ENCODE results near the gene MEA1.

Gene MEA1

DNA sequence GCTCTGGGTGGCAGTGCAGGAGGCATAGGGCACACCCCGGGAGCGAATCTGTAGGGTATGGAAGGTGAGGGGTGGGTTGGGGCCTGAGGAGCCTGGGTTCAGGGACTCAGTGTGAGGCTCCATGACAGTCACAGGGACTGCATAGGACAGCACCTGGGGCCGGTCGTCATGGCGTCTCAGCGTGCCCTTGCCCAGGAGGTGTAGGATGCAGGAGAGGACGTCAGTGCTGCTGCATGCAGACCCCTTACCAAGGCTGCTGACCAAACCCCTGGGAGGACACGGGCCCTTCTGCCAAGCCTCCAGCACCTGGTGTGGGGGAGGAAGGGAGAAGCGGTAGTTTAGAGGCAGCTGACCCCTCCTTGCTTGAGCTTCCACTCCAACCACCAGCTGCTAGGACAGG lies 24.0 kb upstream of the MEA1 start:
- DNase-seq: no peak

DNA sequence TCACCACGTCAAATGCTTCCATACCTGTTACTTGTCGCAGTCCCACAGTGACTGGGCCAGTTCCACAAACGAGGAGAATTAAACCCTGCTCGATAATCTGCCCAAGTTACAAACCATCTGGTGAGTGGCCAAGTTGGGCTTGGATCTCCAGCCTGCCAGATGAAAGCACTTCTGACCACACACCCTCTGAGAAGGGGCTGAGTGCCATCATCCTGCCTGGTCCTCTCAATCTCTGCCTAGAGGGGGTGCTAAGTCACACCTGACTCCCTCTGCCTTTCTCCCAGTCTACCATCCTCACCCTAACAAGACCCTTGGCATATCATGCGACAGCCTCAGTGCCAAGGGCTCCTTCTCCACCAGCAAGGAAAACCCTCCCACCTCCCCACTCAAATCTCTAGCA lies 23.5 kb upstream of the MEA1 start:
- no peak for DNase-seq

DNA sequence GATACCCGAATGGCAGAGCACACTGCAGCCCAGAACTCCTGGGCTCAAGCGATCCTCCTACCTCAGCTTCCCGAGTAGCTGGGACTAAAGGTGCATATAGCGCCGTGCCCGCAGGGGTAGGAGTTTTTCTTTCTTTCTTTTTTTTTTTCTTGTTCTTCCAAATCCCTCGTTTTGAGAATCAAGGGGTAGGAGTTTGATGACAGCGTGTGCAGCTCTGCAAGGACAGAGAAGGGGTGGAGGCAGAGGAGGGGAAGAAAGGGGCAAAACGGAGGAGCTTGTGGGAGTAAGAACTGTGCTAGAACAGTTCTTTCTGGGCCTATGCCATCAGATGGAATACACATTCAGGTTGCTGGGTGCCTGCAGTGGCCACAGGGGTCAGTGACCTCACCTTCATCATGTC lies 23.0 kb upstream of the MEA1 start:
- DNase-seq: no peak

DNA sequence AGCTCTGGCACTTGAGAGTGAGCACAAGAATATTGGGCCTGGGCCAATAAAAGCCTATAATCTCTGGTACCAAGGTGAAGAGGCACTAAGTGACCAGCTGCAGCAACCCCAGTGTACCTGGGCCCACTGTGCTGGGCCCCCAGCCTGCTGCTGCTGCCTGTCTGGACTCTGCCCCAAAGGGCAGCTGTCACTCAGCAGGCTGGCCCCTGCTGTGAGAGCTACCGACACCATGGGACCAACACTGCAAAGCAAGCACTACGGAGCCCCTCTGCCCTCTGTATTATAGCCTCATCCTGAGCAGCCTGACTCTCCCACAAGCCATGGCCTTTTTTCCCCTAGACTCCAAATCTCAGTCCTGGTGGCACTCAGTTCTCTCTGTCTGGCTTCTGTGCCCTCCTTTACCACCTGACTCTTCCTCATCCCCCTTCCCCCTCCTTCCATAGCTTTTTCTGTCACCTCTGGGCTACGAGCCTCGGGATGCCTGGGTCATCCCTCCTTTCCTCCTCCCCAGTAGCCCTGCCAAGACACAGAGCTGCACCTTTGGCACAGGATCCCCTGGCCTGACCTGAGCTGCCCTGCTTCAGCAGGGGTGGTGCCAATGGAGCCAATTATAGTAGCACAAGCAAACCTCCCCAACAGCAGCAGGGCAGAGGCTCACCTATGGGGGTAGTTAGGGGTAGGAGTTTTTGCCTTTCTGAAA lies 21.9 kb upstream of the MEA1 start:
- DNase-seq: no peak

DNA sequence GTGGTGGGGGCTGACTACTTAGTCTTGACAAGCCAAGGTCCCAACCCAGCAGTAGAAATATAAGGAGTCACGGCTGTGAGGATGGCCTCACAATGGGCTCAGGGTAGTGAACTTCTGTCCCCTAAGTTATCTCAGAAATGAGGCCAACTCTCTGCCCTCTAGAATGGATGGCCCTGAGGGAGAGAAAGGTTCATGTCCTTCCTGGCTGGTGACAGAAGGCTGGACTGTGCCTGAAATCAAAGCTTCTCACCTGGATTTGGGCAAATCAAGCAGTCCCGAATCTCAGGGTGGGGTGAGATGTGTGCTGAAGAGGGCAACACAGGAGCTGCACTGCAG lies 20.4 kb upstream of the MEA1 start:
- no peak for DNase-seq

DNA sequence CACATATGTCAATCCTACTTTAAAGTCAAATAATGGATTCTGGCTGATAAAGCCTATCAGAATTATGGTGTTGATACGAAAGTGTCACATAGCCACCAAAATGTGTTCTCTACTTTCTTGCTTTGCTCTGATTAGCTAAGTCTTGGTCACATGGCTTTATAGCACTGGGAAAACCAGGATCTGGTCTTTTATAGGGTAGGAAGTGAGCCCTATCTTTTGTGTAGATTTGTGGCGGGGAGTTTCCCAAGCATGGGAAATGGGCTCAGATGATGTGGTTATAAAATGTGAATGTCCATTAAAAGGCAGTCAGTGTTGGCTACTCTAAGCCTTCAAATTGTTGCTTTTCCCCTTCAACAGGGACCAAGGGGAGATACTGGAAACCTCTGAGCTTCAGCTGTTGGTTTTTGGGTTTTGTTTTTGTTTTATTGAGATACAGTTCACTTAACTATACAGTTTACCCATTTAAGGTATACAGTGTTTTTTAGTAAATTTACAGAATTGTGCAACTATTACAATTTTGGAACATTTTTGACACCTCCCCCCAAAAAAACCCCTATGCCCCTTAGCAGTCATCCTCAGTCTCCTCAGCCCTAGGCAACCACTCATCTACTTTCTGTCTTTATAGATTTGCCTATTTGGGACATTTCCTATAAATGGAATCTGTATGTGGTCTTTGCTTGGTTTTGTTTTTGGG lies 19.9 kb upstream of the MEA1 start:
- no peak for DNase-seq

DNA sequence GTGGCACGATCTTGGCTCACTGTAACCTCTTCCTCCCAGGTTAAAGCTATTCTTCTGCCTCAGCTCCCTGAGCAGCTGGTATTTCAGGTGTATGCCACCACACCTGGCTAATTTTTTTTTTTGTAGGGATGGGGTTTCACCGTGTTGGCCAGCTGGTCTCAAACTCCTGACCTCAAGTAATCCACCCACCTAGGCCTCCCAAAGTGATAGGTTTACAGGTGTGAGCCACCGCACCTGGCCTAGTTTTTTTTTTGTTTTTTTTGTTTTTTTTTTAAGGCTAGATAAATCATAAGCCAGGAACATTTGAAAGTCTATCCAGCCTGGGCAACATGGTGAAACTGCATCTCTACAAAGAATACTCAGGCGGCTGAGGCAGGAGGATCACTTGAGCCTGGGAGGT lies 18.6 kb upstream of the MEA1 start:
- no peak for DNase-seq

DNA sequence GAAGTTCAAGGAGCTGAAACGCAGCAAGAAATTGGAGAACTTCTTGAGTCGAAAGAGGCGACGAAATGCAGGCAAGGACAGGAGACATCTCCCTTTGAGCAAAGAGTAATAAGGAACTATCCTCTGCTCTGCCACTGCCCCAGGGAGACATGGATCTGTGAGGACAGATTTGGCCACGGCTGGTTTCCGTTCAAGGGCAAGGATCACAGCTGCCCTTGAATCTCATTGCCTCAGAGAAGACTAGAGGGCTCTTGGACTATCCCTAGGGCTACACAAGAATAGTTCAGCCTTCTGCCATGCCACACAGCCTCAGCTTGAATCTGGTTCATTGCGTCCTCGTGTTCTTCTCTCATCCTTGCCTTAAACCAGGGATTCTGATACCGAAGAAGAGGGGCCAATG lies 15.4 kb upstream of the MEA1 start:
- no peak for DNase-seq

DNA sequence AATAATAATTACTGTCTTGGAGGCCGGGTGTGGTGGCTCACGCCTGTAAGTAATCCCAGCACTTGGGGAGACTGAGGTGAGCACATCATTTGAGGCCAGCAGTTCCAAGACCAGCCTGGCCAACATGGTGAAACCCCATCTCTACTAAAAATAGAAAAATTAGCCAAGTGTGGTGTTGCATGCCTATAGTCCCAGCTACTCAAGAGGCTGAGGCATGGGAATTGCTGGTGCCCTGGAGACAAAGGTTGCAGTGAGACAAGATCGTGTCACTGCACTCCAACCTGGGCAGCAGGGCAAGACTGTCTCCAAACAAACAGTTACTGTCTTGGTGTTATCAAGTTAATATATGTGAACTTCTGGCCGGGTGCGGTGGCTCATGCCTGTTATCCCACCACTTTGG lies 12.6 kb upstream of the MEA1 start:
- DNase-seq: no peak

DNA sequence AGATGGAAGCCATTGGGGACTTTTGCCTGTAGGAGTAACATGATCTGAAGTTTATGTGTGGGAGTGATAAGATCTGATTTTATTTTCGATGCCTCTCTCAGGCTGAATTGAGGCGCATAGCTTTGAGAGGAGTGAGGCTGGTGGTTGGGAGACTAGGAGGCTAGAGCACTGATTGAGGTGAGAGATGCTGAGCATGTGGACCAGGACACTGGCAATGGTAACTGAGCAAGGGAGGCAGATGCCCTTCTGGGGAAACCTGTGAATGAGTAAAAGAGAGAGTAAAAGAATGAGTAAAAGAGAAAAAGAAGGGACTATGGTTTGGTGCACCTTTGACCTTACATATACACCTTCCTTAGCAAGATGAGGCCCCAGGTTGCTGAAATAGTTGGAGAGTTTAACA lies 10.7 kb upstream of the MEA1 start:
- DNase-seq: no peak

DNA sequence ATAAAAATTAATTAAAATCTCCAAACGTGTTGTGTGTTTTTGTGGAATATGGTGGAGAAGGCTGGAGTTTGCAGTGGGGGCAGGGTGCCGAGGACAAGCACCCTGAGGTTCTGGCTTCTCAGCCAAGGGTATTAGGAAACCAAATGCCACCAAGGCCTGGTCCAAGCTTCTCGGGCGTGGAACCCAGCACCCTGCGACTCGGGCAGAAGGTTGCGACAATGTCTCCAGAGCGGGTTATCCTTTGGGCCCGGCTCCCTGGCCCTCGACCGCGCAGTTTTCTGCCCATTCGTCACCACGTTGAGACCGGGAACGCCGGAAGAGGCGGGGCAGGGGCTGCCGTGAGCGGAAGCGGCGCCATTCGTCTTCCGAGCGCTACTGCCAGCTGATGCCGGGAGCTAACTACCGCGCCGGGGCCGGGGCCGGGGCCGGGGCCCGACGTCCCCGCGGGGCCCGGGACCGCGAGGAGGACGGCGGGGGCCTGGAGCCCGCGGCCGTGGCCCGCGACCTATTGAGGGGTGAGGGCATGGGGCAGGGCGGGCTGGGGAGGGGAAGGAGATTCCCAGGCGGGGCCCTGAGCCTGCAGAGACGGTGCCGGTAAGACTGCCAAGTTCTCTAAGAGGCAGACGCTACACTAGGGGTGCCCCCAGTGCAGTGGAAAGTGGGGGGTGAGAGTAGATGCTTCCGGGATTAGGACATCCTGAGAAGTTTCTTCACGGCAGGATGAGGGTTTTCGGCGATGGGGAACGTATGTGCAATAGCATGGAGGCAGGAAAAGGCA lies 7.7 kb upstream of the MEA1 start, which contains the start of gene RRP36:
Gene RRP36 (plus strand): TSS at position 354 of the 778 bp plus-strand sequence. CDS start 32 bp downstream, at position 386.
- peak; percentile 78 for DNase-seq

DNA sequence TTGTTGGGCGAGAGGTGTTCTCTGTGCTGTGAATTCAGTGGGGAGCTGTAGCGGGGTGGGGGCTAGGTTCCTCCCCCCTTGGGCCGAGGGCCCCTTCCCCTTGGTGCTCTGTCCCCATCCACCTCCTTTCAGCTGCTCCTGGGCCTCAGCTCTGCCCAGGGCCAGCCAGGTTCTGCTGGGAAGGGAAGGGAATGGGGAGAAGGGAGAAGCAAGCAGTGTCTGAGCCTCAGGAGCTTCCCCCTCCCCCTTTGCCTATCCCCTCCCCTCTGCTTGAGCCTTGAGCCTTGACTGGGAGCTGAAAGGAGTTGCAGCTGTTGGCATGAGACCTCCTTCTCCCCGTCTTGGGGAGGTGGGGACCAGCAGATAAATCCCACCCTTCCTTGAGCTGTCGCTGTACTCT lies 7.1 kb upstream of the MEA1 start:
- DNase-seq: peak; percentile 18

DNA sequence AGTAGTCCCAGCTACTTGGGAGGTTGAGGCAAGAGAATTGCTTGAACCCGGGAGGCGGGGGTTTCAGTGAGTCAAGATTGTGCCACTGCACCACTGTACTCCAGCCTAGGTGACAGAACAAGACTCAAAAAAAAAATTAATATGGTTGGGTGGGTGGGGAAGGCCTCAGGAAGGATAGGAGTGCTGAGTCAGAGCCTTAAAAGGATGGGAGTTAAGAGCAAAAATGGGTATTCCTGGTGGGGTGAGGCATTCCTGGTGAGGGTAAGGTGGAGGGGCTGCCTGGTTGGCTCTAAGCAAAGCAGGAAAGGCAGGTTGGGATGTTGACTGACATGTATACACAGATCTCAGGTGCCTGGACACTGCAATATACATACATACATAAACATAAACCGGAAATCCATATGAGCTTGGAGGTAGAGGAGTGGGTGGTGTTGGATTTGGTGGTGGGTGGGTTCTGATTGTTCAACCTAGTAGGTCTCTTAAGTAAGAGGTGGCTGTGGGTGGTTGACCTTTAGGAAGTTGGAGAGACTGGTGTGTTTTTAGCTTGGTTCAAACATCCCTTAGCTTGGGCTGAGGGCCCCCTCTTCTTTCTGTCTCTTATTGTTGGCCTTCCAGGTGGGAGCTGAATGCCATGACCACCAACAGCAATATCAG lies 6.4 kb upstream of the MEA1 start:
- DNase-seq: no peak

DNA sequence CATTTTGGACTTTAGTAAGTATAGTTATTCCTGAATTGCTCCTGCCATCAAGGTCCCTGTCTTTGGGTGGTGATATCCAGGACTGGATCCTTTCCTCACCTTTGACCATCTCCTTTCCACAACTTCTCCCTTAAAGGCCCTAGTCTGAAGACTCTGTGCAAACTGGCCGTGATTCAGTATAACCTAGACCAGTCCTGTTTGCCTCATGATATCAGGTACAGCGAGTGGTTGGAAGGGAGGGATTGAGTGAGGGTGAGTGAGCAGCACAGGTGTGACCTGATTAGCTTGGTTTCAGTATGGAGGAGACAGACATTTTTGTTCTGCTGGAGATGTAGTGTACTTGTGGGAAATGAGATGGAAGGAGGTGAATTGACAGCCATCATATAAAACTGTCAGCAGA lies 5.4 kb upstream of the MEA1 start:
- no peak for DNase-seq

DNA sequence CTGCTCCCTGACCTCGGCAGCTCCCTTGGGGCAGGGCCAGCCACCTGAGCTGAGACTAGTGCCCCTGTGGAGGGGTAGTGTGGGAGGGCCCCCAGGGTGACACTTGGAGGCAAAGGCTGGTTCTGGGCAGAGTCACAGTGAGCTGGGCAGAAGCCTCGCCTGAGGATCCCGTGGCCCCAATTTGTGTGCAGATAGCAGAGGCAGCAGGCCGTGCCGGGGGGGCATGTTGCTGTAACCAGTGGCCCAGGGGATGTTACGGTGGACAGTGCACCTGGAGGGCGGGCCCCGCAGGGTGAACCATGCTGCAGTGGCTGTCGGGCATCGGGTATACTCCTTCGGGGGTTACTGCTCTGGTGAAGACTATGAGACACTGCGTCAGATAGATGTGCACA lies 3.2 kb upstream of the MEA1 start:
- no peak for DNase-seq

DNA sequence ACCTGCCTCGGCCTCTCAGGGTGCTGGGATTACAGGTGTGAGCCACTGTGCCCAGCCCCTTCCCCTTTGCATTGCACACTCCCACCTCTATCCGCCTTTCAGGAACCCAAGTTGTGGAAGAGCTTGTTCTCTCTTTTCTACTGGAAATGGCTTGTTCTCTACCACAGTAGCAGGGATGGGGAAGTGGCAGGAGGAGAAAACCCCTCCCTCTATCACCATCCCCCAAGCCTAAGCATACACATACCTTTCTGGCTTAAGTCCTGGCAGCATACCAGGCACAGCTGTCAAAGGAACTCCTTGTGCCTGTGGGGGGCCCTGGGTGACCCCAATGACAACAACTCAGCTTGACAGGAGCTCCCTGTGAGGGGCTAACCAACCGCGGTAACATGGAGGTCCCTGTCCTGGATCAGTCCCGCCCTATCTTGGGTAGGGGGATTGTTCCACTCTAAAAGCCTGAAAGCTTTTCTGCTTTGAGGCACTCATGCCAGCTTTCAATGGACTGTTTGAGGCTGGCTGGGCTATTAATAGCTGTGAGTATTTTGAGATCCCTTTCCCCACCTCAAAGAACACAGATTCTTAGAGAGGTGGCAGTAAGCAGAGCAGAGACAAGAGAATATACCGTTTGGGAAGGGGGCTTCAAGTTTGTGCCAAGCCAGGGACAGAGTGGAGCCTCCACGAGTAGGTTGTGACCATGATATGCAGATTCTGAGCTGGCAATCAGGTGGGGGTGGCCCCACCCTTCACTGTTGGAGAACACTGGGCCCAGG lies 2.6 kb upstream of the MEA1 start:
- no peak for DNase-seq

DNA sequence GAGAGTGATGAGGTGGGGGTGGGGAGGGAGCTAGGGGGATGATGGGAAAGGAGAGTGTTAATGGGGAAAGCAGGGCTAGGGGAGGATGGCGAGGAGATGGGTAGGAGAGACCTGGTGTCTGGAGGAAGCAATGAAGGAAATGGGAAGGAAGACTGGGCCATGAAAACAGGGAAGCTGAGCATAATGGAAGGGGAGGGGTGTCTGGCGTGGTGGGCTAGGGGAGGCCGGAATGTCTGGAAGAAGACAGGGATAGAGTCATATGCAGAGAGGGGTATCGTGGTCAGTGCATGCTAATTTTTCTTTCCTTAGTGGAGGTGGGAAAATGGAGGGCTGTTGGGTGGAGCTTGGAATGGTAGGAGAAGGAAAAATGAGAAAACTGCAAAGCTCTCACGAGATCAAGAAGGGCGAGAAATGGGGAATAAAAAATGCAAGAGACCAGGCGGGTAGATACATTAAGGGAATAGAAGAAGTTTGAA lies 726 bp upstream of the MEA1 start:
- DNase-seq: peak; percentile 45

DNA sequence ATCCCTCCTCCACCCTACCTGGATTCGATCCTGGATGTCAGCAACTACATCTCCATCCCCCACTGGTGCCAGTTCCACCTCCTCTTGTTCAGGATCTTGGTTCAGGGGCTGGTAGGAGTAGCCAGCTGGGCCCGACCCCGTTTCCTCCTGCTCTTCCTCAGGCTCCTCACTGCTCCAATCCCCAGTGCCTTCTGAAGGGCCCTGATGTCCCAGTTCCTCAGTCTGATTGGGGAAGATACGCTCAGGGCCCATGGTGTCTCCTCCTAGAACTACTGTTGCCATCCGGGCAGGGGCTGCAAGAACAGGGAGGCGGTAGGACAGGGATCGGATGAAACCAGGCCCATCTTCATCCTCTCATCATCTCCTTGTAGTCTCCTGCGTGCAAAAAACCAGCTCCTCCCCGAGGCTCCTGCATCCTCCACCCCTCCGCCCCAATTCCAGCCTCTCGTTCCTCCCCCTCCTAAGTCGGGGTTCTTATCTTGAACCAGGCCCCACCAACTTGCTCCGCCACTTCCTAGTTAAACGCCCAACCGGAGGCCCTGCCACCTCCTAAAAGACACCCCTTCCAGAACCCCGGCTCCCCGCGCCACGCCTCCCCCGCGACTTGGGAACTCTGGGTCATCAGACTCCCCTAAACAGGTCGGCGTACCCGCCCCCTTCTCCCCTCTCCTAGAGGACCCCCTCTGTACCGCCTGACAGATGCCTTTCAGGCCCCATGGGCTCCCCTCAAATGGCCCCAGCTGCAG lies 476 bp downstream of the MEA1 start:
- DNase-seq: peak; percentile 66

DNA sequence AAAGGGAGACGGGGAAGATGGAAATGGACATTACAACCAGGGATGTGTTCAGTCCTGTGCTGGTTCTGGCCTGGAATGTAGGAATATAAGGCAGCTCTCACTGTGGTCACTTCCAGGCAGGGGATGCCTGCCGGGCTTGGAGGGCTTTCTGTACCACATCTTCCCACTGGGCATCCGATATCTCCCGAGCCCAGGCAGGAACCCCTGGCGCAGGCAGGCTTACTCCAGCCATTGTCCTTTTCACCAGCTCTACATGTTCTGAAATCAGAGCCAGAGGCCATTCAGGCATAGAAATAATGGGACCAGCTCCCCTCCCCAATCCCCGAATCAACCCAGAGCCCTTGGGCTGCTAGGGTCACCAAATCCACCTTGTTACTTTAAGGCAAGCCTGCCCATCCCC lies 1.4 kb downstream of the MEA1 start:
- no peak for DNase-seq

DNA sequence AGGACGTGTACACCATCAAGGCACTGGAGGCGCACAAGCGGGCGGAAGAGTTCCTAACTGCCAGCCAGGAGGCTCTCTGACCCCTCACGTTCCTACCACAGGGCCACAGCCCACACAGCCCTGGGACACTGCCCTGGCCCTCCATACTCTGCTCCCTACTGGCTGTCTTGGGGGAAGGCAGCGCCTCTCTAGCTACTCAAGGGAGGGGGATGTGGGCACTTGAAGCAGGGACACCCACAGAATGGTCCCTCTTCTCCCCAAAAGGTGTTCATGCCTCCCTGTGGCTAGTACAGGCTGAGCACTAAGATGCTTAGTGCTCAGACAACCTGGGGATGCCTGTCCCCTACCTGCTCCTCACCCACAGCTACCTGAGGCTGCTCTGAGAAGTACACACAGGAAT lies 2.5 kb downstream of the MEA1 start:
- no peak for DNase-seq

DNA sequence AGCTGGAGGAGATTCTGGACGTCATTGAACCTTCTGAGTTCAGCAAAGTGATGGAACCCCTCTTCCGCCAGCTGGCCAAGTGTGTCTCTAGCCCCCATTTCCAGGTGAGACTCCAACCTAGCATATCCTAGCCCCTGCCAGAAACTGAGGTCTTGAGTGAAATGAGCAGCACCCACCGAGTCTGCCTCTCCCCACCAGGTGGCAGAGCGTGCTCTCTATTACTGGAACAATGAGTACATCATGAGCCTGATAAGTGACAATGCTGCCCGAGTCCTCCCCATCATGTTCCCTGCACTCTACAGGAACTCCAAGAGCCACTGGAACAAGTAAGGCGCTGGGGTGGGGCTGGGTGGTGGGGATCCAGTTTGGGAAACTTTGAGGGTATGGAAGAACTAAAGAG lies 4.6 kb downstream of the MEA1 start:
- DNase-seq: peak; percentile 32

DNA sequence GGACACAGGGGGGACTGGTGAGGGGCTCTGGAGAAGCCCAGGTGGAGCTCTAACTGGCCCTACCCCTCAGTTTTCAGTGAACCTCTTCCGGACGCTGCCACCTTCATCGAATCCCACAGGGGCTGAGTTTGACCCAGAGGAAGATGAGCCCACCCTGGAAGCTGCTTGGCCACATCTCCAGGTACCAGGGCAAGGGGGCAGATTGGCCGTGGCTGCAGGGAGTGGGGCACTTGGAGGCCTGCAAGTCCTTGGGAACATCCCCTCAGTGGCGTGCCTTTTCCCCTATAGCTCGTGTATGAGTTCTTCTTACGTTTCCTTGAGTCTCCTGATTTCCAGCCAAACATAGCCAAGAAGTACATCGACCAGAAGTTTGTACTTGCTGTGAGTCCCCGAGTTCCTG lies 6.6 kb downstream of the MEA1 start:
- no peak for DNase-seq

Data from EL (cell line).